Measurements from ENCODE around the gene GSE1.
A peak's percentile ranks its signal among the peaks of the same experiment; 100 is the strongest.

The GSE1 gene

DNA sequence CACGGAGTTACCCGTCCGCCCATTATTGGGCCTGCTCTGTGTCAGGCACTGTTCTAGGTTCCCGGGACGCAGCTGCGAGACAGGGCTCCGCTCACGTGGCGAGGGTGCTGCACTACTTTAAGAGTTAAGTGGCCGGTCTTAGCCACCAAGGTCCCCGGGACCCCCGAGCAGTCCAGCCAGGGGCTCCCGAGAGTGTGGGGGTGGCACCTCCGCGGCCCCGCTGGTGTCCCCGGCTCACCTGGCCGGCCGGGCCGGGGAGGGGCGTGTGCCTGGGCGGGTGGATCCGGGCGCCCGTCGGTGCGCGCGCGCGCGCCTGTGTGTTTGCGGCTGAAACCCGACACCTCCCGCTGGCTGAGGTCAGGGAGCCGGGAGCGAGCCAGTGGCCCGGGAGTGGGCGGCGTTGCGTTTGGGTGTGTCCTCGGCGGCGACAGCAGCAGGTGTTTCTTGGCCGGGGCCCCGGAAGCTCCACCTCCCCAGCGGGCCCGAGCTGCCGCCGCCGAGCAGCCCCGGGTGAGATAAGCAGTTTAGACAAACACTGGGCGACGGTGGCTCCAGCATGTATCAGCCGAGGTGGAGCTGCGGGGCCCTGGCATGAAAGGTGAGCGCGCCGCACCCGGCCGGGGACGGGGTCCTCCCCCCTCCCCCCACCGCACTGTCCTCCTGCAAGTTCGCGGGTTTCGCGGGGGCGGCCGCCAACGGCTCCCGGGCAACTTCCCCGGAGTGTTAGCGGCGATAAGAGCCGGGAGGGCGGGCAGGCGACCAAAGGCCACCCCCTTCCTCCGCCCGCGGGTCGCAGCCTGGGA lies at the start of gene GSE1:
Gene GSE1 (plus strand): TSS at position 522 of the 803 bp plus-strand sequence. CDS start 70 bp downstream, at position 592.
- DNase-seq, result peak; percentile 27 to 80

DNA sequence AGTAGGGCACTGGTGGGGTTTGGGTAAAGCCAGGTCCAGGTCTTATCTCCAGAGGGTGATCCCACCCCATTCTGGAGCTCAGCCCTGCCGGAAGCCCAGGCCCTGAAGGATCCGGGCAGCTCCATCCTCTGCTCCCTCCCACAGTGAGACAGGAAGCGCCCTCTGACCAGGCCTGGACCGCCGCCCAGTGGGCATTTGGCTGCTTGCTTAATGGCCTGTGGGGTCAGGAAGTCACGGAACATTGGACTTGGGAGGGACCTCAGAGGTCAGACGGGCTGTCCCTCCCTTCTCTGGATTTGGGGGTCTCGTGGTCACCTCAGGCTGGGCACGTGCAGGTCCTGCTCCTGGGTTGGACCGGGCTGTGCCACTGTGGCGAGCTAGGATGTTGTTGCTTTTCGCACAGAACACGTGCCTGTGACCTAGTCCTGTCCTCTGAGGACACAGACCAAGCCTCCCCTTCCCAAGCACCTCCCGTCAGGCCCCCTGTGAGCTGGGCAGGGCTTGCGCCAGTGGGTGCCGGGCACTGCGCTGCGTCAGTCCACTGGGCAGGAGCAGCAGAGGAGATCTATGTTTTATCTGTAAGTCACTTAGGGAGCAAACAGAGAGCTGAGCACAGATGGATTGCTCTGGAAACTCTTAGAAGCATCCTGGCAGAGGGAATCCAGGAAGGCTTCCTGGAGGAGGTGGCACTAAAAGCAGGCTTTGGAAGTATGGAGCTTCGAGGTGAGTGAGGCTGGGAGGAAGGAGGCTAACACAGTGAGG lies 49.4 kb upstream of the GSE1 start:
- DNase-seq, result no peak

DNA sequence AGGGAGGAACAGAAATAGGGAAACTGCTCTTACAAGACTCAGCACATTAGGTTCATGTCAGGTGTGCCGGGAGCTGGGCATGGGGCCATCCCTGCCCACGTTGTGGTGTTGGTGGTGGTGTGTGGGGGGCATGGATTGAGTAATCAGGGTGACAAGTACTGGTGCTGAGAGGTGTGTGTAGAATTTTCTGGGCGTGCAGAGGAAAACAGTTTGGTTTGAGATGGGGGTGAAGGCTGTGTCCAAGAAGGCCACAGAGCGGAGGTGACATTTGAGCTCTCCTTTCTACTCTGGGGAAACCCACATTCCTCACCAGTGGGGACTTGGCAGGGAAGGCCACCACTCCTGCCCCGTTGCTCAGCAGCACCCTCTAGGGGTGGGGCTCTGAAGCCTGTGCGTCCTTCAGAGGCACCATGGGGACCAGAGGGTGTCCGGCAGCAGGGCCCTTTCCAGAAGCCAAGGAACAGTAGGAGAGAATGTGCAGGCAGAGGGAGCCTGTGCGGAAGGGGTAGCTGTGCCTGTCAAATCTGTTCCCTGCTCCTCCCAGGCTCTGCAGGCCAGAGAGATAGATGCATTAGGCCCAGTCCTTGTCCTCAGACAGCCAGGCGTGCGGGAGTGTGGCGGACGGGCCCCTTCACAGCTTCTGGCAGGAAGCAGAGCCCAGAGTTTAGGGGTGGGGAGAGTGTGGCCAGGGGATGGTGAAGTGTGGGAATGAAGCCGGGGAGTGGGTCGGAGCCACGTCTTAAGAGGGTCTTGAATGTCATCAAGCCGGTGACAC lies 48.7 kb upstream of the GSE1 start:
- DNase-seq, result no peak

DNA sequence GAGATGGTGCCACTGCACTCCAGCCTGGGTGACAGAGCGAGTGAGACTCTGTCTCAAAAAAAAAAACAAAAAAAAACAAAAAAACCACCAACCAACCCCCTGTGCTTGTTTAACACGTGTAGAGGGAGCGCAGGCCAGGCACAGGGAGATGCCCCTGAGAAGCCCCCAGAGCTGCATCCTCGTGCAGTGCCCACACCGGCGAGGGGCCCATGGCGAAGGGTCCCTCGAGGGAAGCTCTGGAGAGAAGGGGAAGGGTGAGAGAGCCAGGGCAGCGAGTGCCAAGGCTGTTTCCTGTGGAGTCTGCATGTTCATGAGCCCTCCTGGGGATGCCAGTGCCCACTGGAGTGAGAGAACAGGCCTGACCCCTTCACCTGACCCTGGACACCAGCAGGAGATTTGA lies 47.8 kb upstream of the GSE1 start:
- no peak for DNase-seq

DNA sequence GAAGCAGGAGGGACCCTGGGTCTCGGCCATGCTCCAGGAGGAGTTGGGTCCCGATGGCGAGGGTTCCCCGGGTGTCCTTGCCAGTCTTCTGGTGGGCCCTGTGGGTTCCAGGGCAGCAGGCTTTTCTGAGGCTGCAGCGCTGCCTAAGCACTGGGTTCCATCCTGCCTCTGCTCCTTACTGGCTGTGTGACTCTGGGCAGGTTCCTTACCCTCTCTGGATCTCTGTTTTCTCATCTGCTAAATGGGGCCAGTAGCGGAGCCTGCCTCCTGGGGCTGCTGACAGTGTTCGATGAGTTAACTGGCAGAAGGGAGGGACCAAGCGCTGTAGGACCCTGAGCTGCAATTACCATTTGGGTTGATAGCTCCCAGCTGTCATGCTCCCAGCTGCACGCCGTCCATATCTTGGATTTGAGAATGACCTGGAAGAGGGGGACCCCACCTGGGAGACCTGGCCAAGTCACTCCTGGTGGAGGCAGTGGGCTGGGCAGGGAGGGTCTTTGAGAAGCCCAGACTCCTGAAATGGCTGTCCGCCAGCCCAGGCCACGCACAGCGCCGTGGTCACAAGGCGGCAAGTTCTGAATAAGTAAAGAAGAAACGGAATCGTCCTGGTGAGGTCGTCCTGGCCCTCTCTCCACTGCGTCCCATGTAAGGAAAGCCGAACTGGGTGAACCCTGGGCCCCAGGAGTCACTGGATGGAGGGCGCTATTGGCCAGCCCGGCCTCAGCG lies 47.2 kb upstream of the GSE1 start:
- no peak for DNase-seq

DNA sequence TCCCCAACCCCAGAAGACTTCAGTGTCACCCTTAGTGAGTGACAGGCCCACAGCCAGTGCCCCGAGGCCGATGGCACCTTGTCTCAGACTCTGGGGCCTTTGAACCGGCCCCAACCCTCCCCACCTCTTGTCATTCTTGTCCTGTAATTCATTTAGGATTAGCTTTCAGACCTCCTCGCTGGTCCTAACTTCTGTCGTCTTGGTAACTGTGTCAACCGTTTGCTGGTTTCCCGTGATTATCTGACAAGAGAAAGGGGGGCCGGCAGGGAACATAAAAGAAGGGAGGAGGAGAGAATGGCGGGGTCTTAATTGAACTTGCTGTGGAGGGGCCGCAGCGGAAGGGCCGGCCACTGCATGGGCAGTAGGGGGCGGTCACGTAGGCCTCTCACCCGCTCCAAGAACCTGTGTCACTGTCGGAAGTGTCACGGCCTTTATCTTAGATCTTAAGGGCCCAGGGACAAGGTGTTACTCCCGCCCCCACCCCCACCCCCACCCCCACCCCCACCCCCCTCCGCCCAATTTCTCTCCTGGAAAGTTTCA lies 46.5 kb upstream of the GSE1 start:
- no peak for DNase-seq

DNA sequence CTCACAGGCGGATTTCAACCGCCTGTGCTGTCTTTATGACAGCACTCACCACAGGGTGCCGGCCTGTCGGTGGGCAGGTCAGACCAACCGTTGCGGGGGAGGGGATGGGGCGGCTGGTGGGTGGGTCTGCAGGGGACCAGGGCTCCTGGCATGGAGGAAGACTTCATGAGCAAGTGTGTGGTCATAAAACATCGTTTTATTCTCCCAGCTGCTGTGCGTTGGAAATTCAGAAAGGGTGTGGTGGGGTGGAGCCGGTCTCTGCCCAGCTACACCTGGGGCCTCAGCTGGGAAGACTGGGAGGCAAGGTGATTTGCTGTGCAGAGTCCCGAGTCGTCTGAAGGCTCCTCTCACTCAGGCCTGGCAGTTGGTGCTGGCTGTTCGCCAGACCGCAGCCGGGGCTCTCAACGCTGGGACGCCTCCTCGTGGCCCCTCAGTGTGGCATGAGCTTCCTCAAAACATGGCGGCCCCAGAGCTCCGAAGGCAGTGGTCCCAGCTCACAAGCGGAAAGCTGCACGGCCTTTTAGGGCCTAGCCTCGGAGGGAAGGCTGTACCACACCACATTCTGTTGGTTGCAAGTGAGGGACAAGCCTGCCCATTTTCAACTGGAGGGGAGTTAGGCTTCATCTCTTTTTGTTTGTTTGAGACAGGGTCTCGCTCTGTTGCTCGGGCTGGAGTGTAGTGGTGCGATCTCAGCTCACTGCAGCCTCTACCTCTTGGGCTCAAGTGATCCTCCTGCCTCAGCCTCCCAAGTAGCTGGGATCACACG lies 45.8 kb upstream of the GSE1 start:
- DNase-seq, result no peak

DNA sequence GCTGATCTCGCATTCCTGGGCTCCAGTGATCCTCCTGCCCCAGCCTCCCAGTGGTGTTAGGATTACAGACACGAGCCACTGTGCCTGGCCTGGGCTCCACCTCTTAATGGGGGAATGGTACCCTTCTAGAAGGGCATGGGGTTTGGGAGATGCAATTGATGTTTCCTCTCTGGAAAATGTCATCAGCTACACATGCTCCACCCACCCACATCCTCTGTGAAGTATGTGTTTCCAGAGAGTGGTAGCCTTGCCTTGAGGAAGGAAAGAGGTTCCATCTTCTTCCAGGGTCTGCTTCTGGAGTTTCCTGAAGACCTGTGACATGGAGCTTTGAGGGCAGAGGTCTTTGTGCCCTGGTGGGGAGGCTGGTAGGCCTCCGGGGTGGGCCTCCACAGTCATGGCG lies 45.2 kb upstream of the GSE1 start:
- DNase-seq, result no peak

DNA sequence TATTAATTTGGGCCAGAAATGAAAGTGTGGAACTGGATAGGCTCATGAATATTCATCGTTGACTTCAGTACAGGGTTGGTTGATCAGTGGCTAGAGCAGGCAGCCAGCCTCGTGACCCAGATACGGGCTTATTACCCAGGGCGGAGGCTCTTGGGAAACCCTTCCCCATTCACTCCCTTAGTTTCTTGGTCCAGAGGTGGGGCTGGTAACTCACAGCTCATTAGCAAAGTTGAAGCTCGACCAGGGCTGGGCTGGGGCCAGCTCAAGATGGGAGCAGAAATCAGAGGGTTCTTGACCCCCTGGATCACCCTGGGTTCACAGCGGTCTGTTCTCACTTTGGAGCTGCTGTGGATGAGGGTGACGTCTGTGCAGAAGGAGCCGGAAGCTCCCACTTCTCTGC lies 44.6 kb upstream of the GSE1 start:
- DNase-seq, result no peak

DNA sequence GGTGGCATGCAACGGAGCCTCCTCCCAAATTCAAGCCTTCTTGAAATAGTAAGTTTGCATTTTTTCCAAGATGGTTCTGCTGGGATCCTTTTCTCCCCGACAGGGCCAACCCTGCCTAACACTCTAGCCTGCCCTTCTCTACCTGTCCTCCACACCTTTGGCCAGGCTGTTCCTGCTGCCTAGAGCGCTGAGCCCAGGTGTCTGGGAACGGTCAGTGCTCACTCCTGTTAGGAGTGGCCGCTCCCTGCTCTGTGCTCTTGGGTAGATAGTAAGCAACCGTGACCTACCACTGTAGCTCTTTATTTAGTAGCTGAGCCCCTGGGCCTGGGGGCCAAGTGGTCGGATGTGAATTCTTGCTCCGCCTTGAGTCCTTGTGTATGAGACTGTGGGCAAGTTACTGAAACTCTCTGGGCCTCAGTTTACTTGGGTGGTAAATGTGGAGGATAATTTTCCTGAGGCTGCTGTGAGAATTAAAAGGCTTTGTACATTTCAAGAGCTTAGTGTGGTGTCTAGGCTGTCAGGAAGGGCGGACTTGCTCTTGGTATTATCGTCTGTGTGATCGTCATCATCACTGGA lies 44.0 kb upstream of the GSE1 start:
- DNase-seq, result no peak

DNA sequence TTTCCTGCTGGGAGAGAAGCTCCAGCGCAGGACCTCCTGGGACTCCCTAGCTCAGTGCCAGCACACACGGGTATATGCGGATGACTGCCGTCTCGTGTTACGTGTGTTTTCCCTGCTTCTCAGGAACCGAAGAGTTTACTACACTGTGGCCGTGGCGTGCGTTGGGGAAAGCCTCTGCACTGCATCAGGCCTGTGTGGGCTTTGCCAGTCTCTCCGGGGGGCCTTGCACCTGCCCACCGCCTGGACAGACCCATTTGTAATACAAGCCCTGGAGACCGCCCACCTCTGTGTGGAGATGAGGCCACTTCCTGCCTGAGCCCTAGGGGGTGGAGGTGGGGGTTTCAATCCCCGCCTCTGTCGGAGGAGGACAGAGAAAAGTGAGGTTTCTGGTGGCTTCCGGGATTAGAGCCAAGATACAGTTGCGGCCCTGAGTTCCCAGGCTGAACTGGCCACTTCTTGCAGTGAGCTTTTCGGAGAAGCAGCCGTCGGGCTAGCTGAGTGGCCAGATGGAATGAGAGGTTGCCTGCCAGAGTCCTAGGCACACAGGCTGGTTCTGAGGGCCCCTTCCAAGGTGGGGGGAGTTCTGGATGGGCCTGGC lies 43.4 kb upstream of the GSE1 start:
- DNase-seq, result peak in 1 of 2 experiments; percentile 33

DNA sequence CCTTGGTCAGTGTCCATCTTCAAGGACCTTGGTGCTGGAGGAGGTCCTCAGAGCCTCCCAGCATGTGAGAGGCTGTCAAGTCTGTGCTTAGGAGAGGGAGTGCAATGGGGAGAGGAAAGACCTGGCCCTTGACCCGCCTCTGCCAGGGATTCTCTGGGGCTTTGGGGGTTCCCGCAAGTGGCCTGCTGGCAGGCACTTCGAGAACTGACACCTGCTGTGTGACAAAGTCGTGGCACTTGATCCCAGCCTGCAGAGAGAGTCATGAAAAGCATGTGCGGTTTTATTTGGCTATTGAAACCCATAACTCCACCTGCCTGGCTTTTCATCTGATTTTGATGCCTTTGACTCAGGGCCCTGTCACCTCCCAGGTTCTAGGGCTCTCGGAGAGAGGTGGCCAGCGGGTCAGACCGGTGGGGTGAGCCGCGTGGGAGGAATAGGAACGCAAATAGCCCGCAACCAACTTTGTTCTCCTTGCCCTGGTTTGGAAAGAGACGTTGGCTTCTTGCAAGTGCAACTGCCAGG lies 42.8 kb upstream of the GSE1 start:
- DNase-seq, result no peak

DNA sequence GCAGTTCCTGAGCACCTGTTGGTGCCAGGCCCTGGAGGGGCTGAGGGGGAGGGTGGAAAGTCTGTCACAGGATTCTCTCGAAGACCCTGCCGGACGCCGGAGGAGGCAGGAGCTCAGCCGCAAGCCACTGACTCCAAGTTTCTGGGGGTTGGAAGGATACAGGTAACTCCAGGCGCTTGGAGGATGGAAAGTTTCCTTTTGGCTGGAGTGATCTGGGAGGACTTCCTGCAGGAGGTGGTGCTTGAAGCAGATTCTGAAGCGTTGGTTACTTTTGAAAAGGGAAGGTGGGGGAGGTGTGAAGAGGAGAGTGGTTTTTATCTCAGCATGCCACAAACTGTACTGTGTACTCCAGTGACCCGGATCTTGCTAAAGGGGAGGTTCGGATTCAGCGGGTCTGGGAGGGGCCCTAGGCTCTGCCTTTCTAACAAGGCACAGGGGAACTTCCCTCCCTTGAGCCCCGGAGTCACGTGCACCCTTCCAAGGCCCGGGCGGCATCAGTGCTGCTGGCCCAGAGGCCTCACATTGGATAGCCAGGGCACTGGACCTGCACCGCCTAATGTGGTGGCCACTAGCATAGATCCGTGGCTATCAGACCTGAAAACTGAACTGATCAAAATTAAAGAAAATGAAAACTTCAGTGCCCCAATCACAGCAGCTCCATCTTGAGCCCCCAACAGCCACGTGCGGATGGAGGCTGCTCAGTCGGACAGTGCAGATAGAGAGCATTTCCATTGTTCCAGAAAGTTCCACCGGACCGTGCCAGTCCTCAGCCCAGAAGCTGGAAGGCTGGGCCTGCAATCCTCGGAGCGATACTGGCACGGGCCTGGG lies 42.2 kb upstream of the GSE1 start:
- DNase-seq, result no peak

DNA sequence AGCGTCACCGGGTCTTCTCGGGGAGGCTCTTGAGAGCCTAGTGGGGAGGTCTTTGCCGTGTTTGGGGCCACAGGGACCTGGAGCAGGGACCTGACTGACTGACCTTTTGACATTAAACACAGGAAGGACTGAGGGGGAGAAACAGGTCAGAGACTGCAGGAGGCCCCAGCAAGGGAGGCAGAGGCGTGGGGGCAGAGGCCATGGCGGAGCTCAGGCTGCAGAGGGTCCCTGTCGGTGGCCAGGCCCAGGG lies 41.6 kb upstream of the GSE1 start:
- DNase-seq, result no peak

DNA sequence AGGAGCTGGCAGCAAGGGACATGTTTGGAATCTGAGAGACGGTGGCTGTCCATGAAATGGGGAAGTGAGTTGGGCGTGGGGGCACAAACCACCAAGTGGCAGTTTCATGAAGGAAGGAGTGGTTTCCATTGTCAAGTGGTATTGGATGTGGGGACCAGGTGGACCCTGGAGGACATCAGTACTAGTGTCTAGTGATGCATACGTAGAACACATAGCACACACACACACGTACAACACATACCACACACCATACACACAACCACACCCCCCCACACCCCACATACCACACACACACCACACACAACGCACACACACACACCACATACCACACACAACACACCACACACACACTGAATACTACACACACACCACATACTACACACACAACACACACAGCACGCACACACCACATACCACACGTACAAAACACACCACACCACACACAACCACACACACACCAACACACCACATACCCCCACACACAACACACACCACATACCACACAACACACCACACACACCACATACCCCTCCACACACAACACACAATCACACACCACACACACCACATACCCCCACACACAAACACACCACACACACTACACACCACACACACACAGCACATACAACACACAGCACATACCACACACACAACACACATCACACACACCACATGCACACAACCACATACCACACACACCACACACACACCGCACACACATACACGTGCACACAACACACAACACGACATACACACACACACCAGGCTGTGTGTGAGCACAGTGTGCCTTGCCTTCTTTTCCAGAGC lies 41.1 kb upstream of the GSE1 start:
- no peak for DNase-seq

DNA sequence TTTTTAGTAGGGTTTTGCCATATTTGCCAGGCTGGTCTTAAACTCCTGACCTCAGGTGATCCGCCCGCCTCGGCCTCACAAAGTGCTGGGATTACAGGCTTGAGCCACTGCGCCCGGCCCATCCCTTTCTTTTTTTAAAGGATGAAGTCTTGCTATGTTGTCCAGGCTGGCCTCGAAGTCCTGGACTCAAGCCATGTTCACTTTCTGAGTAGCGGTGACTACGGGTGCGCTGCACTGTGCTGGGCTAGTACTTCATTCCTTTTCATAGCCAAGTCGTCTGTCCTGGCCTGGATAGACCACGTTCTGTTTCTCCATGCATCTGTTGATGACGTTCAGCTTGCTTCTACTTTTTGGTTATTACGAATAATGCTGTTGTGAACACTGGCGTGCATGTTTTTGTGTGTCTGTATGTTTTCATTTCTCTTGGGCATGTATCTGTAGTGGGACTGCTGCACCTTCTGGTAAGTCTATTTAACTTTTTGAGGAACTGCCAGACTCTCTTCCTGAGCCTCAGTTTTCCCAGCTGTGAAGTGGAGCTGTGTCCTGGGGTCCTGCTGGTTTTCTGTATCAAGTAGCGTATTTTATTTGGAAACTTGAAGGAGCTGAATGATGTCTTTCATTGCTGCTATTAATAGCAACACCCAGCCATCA lies 40.0 kb upstream of the GSE1 start:
- DNase-seq, result no peak

DNA sequence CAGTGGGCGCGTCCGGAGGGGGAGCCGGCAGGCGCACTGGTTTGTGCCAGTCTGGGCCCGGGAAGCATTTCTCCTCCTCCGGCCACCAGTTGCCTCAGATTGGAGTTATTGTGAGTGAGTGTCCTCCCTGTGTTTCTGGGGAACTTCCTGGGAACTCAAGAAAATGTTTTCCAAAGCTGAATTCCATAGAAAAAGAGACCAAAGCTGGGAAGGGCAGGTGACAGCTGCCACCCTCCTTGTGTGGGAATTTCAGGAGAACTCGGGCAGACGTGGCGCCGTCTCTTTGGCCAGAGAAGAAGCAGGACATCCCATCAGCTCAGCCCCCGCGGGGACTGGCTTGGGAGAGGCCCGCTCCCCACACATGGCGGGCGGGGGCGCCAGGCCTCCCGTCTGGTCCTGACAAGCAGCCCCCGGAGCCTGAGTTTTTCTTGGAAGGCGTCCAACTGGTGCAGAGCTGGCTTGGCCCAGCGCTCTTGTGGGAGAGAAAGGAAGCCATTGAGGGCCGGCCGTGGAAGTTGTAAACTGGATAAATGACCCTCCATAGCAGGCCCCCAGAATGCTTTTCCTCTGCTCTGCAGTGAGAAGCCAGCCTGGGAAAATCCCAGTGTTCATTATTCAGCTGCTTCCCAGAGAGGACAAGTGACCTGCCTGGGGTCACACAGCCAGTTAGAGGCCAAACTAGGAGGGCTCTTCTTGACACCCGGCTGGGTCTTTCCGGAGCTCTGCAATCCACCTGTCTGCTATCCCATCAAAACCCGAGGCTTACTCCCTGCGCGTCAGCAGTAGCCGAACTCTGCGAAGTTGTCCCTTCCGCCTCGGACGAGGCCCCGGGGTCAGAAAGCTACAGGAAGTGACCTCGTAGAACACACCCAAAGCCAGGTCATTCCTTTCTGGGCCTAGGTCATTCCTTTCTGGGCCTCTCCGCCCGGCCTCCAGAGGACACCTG lies 39.2 kb upstream of the GSE1 start:
- peak in 1 of 2 experiments; percentile 80 for DNase-seq

All from NCI-H446 (cell line).